ENCODE data around the gene GXYLT2. TPM values are rescaled to one million over a fixed set of nuclear protein-coding genes. Genes with fewer than 3 reads are reported as not detected.

The GXYLT2 gene
- polyA plus RNA-seq, 1 donor = 3.1 TPM

DNA sequence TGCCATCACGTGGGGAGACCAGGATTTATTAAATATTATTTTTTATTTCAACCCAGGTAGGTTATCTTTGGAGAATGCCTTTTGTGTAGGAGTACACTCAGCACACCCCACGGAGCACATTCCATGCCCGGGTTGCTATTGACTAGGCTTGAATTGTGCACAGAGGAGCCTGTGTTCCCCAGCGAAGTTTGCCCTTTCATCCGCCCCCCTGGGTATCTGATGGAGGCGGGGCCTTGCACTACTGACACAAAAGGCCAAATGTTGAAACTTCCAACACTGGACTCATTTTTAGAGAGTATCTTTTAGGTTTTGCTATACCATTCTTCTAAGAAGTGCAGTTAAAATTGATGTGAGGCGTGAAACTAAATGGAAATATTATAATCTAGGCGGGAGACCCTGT, 69.5 kb downstream of the GXYLT2 start:
- H3K36me3 ChIP-seq (ENCODE audit: control insufficient read depth, insufficient read depth, low read length) = no peaks in the 10 kb centered on the region
- H3K4me1 ChIP-seq (ENCODE audit: control insufficient read depth, insufficient read depth, low read length) = peaks cover 31% of the 10 kb centered on the region
- DNase-seq = peak; percentile 50 to 81
- H3K4me3 ChIP-seq (ENCODE audit: low read length) = no peak overlapping the region
- H3K27ac ChIP-seq (ENCODE audit: low read length) = no peak overlapping the region
- no peaks in the 10 kb centered on the region for H3K27me3 ChIP-seq (ENCODE audit: control insufficient read depth, insufficient read depth, low read length)
- no peaks in the 10 kb centered on the region for H3K9me3 ChIP-seq (ENCODE audit: control insufficient read depth, low read depth, low read length)
- 67% methylated on average over 2 of the region's 8 CpGs for WGBS (ENCODE audit: insufficient coverage, low lambda C conversion rate)

DNA sequence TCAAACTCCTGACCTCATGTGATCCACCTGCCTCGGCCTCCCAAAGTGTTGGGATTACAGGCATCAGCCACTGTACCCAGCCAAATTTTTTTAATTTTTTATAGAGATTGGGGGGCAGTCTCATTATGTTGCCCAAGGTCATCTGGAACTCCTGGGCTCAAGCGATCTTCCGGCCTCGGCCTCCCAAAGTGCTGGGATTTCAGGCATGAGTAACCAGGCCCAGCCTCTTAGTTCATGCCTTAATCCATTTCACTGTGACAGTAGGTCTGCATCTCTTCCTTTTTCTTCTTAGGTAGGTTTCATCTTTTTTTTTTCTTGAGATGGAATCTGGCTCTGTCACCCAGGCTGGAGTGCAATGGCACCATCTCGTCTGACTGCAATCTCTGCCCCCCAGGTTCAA, 71.5 kb downstream of the GXYLT2 start:
- Histone ChIP-seq H3K36me3 (ENCODE audit: control insufficient read depth, insufficient read depth, low read length) (no peaks in the 10 kb centered on the region), H3K4me1 (ENCODE audit: control insufficient read depth, insufficient read depth, low read length) (peaks cover 34% of the 10 kb centered on the region), H3K9me3 (ENCODE audit: control insufficient read depth, low read depth, low read length) (no peaks in the 10 kb centered on the region), H3K27ac (ENCODE audit: low read length) (no peak overlapping the region), H3K27me3 (ENCODE audit: control insufficient read depth, insufficient read depth, low read length) (no peaks in the 10 kb centered on the region), H3K4me3 (ENCODE audit: low read length) (no peak overlapping the region)
- no CpG with 5 or more reads among the region's 5 CpGs for WGBS (ENCODE audit: insufficient coverage, low lambda C conversion rate)
- no peak for DNase-seq

DNA sequence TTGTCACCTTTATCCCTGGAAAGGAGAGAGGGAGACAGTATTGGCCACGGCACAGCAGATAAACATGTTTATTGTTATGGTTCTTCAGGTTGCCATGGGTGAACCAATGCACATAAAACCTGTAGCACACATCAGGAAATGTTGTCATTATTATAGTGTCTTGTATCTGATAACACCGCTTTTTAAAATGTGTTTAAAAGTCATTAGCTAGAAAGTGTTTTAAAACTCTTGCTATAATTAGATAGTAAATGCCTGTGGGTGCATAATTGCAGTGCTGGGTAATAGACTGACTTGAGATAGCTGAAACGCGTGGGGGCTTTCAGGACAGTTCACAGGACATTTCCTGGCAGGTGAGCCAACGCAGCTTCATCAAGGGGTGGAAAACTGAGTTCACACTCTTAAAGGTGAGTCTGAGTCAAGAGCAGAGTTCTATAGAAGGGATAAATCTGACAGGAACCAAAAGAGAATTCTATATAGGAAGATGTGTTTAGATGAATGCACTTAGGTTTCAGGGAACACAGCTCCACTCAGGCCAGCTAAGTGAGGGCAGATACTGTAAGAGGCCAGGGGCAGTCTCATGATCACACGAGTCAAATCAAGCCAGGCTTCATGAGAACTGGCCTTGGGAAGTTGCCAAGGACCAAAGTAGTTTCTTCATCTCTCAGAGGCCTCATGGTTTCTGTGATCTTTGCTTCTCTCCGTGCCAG, 73.1 kb downstream of the GXYLT2 start:
- Histone ChIP-seq H3K27me3 (ENCODE audit: control insufficient read depth, insufficient read depth, low read length) (no peaks in the 10 kb centered on the region), H3K27ac (ENCODE audit: low read length) (peak overlapping the region; percentile 83), H3K36me3 (ENCODE audit: control insufficient read depth, insufficient read depth, low read length) (no peaks in the 10 kb centered on the region), H3K4me1 (ENCODE audit: control insufficient read depth, insufficient read depth, low read length) (peaks cover 34% of the 10 kb centered on the region), H3K4me3 (ENCODE audit: low read length) (no peak overlapping the region), H3K9me3 (ENCODE audit: control insufficient read depth, low read depth, low read length) (no peaks in the 10 kb centered on the region)
- peak; percentile 87 to 93 for DNase-seq
- WGBS (ENCODE audit: insufficient coverage, low lambda C conversion rate) = no CpG with 5 or more reads among the region's 7 CpGs

DNA sequence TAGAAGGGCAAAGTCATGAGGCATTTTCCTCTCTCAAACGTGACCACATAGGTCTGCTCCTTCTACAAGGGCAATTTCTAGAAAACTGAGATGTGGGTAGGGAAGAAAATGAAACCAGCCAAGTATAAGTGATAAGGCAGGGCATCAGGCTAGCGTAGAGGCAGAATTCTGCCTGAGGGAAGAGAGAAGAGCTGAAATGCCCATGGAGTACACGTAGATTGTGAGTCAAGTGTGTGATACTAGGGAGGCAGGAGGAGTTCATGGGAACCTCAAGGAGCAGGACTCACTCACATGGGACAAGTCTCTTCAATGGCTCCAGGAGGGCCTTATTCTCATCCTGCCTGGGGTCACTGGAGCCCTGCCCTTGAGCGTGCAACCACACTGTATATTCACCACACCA, 73.9 kb downstream of the GXYLT2 start:
- WGBS (ENCODE audit: insufficient coverage, low lambda C conversion rate) = no CpG with 5 or more reads among the region's 4 CpGs
- DNase-seq = peak in 1 of 2 donors; percentile 63
- H3K27me3 ChIP-seq (ENCODE audit: control insufficient read depth, insufficient read depth, low read length) = no peaks in the 10 kb centered on the region
- peak overlapping the region; percentile 83 for H3K27ac ChIP-seq (ENCODE audit: low read length)
- H3K4me3 ChIP-seq (ENCODE audit: low read length) = no peak overlapping the region
- H3K9me3 ChIP-seq (ENCODE audit: control insufficient read depth, low read depth, low read length) = no peaks in the 10 kb centered on the region
- no peaks in the 10 kb centered on the region for H3K36me3 ChIP-seq (ENCODE audit: control insufficient read depth, insufficient read depth, low read length)
- peaks cover 32% of the 10 kb centered on the region for H3K4me1 ChIP-seq (ENCODE audit: control insufficient read depth, insufficient read depth, low read length)

DNA sequence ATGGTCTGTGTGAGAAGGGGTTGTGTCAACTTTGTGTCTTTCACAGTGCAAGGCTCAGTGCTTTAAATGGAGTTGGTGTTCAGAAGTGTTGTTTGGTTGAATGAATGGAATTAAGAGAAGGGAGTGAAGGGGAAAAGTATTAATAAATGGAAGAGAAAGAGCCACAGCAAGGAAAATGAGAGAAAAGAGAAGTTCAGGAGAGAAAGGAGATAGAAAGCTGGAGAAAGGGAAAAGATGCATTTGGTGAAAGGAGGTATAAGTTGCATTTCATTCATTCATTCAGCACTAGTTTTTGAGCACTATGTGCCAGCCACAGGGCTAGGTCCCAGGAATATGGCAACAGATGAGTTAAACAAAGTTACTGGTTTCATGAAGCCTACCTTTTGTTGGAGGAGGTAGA, 74.5 kb downstream of the GXYLT2 start:
- no peak overlapping the region for H3K4me3 ChIP-seq (ENCODE audit: low read length)
- DNase-seq = no peak

DNA sequence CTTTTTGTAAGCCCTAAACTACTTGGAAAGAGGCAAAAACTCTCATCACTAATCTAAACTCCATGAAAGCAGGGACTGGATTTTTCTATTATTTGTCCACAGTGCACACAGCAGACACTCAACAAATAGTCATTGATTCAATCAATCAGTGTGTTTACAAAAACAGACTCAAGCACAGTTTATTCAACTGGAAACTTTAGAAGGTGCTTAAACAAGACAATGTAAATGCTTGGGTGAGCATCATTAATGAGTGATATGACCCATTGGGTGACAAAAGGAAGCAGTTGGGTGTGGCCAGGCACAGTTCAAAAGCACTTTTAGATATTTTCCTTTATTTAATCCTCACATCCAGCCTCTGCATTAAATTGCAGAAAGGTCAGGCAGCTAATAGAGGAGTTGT, 76.8 kb downstream of the GXYLT2 start:
- Histone ChIP-seq H3K4me1 (ENCODE audit: control insufficient read depth, insufficient read depth, low read length) (peaks cover 37% of the 10 kb centered on the region), H3K27ac (ENCODE audit: low read length) (no peak overlapping the region), H3K9me3 (ENCODE audit: control insufficient read depth, low read depth, low read length) (no peaks in the 10 kb centered on the region), H3K4me3 (ENCODE audit: low read length) (no peak overlapping the region), H3K27me3 (ENCODE audit: control insufficient read depth, insufficient read depth, low read length) (no peaks in the 10 kb centered on the region), H3K36me3 (ENCODE audit: control insufficient read depth, insufficient read depth, low read length) (no peaks in the 10 kb centered on the region)
- no peak for DNase-seq

More for the DNA sequence above, 74.5 kb downstream of the GXYLT2 start:
- Histone ChIP-seq H3K9me3 (ENCODE audit: control insufficient read depth, low read depth, low read length) (no peaks in the 10 kb centered on the region), H3K4me1 (ENCODE audit: control insufficient read depth, insufficient read depth, low read length) (peaks cover 30% of the 10 kb centered on the region), H3K36me3 (ENCODE audit: control insufficient read depth, insufficient read depth, low read length) (no peaks in the 10 kb centered on the region), H3K27ac (ENCODE audit: low read length) (peak overlapping the region; percentile 83), H3K27me3 (ENCODE audit: control insufficient read depth, insufficient read depth, low read length) (no peaks in the 10 kb centered on the region)

DNA sequence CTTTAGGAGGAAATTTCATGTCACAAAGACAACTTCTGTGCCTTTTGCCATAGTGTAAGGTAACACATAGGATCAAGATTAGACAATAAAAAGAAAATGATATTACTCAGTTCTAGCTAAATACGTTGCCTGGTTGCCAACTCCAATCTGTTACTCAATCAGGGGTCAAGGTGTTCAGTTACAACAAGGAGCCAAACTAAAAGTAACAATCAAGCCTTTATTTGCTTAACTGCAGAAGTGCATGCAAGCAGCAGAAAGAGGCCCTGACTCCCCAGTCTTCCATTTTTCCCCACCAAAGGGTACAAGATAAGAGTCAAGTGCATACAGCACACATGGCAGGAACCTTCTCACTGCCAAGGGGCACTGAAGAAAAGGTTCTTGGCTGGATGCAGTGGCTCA, 80.4 kb downstream of the GXYLT2 start:
- no peaks in the 10 kb centered on the region for H3K9me3 ChIP-seq (ENCODE audit: control insufficient read depth, low read depth, low read length)
- DNase-seq = peak; percentile 29 to 71

DNA sequence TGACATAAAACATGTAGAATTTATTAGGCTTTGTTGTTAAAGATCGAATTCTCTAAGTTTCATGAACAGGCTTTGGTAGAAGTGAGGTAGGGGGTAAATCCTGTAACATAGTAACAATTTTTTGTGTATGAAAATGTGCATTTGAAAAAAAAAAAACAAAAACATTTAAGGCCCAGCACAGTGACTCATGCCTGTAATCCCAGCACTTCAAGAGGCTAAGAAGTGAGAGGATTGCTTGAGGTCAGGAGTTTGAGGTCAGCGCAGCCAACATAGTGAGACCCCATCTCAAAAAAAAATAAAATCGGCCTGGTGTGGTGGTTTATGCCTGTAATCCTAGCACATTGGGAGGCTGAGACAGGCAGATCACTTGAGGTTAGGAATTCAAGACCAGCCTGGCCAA, 81.9 kb downstream of the GXYLT2 start:
- Histone ChIP-seq H3K9me3 (ENCODE audit: control insufficient read depth, low read depth, low read length) (no peaks in the 10 kb centered on the region), H3K27ac (ENCODE audit: low read length) (no peak overlapping the region), H3K4me3 (ENCODE audit: low read length) (no peak overlapping the region), H3K36me3 (ENCODE audit: control insufficient read depth, insufficient read depth, low read length) (no peaks in the 10 kb centered on the region), H3K27me3 (ENCODE audit: control insufficient read depth, insufficient read depth, low read length) (no peaks in the 10 kb centered on the region), H3K4me1 (ENCODE audit: control insufficient read depth, insufficient read depth, low read length) (peaks cover 24% of the 10 kb centered on the region)
- 100% methylated on average over 1 of the region's 3 CpGs for WGBS (ENCODE audit: insufficient coverage, low lambda C conversion rate)
- no peak for DNase-seq

More for the DNA sequence above, 80.4 kb downstream of the GXYLT2 start:
- Histone ChIP-seq H3K36me3 (ENCODE audit: control insufficient read depth, insufficient read depth, low read length) (no peaks in the 10 kb centered on the region), H3K27ac (ENCODE audit: low read length) (peak overlapping the region; percentile 64), H3K27me3 (ENCODE audit: control insufficient read depth, insufficient read depth, low read length) (no peaks in the 10 kb centered on the region), H3K4me1 (ENCODE audit: control insufficient read depth, insufficient read depth, low read length) (peaks cover 19% of the 10 kb centered on the region), H3K4me3 (ENCODE audit: low read length) (no peak overlapping the region)
- no CpG with 5 or more reads among the region's 1 CpG for WGBS (ENCODE audit: insufficient coverage, low lambda C conversion rate)

DNA sequence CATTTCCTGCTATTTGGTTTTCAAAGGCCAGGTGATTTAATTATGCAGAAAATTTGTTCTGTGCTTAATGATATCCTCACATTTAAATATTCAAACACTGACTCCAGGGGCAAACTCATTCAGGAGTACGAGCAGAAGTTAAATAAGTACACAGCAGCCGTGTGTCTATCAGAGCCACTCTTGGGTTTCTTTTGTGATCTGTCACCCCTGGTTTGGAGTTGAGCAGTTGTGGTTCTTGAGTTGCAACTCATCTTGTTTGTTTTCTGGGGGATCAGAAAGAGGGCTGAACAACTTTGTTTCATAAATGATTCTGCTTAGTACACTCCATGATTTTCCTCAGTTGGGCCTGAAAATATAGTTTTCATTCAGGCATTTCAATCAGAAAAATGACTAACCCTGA, 83.1 kb downstream of the GXYLT2 start:
- Histone ChIP-seq H3K9me3 (ENCODE audit: control insufficient read depth, low read depth, low read length) (no peaks in the 10 kb centered on the region), H3K4me1 (ENCODE audit: control insufficient read depth, insufficient read depth, low read length) (peaks cover 24% of the 10 kb centered on the region), H3K36me3 (ENCODE audit: control insufficient read depth, insufficient read depth, low read length) (no peaks in the 10 kb centered on the region), H3K27ac (ENCODE audit: low read length) (no peak overlapping the region), H3K4me3 (ENCODE audit: low read length) (no peak overlapping the region), H3K27me3 (ENCODE audit: control insufficient read depth, insufficient read depth, low read length) (no peaks in the 10 kb centered on the region)
- DNase-seq = no peak
- no CpG with 5 or more reads among the region's 2 CpGs for WGBS (ENCODE audit: insufficient coverage, low lambda C conversion rate)

DNA sequence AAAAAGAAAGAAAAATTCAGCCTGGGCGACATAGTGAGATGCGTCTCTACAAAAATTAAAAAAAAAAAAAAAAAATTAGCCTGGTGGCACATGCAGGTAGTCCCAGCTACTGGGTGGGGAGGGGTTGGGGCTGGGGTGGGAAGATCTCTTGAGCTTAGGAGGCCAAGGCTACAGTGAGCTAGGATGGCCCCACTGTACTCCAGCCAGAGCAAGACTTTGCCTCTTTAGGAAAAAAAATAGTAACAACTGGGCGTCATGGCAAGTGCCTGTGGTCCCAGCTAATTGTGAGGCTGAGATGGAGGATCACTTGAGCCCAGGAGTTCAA, 84.8 kb downstream of the GXYLT2 start:
- DNase-seq = no peak
- no CpG with 5 or more reads among the region's 3 CpGs for WGBS (ENCODE audit: insufficient coverage, low lambda C conversion rate)
- Histone ChIP-seq H3K36me3 (ENCODE audit: control insufficient read depth, insufficient read depth, low read length) (no peaks in the 10 kb centered on the region), H3K27ac (ENCODE audit: low read length) (peak overlapping the region; percentile 62), H3K27me3 (ENCODE audit: control insufficient read depth, insufficient read depth, low read length) (no peaks in the 10 kb centered on the region), H3K9me3 (ENCODE audit: control insufficient read depth, low read depth, low read length) (no peaks in the 10 kb centered on the region), H3K4me1 (ENCODE audit: control insufficient read depth, insufficient read depth, low read length) (peaks cover 20% of the 10 kb centered on the region), H3K4me3 (ENCODE audit: low read length) (no peak overlapping the region)

DNA sequence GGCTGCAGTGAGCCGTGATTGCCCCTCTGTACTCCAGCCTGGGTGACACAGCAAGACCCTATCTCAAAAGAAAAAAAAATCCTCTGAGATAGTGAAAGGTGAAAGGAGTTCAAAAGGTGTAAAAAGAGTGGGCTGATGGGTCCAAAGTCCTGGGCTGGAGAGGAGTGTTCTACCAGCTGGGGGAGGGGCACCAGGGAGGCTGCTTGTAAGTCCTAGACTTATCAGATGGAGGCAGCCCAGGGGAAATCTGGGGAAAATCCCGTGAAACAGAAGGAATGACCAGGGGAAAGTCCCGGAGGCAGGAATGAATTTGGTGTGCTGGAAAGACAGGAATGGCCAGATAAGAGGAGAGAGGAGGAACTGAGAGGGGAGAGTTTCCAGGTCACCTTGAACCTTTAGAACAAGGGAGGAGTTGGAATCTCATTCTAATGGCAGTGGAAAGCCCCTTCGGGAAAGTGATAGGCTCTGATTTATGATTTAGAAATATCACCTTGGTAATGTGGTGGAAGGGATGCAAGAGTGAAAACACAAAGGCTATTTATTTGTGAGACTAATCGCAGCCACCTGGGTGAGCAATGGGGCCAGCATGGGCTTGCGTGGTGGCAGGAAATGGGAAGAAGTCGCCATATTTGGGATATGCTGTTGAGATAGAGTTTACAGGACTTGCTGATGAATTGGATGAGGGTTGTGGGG, 85.3 kb downstream of the GXYLT2 start:
- H3K27me3 ChIP-seq (ENCODE audit: control insufficient read depth, insufficient read depth, low read length) = no peaks in the 10 kb centered on the region
- WGBS (ENCODE audit: insufficient coverage, low lambda C conversion rate) = no CpG with 5 or more reads among the region's 7 CpGs
- no peaks in the 10 kb centered on the region for H3K9me3 ChIP-seq (ENCODE audit: control insufficient read depth, low read depth, low read length)
- DNase-seq = peak; percentile 95 to 99
- peak overlapping the region; percentile 62 for H3K27ac ChIP-seq (ENCODE audit: low read length)
- no peaks in the 10 kb centered on the region for H3K36me3 ChIP-seq (ENCODE audit: control insufficient read depth, insufficient read depth, low read length)
- H3K4me3 ChIP-seq (ENCODE audit: low read length) = no peak overlapping the region
- peaks cover 18% of the 10 kb centered on the region for H3K4me1 ChIP-seq (ENCODE audit: control insufficient read depth, insufficient read depth, low read length)

All from large intestine (tissue), 3 donors.